PC-3 (cell line): ENCODE results near the gene THAP4. TPM values are rescaled to one million over a fixed set of nuclear protein-coding genes. Genes with fewer than 3 reads are reported as not detected.

Experiments
- ATAC-seq: fragments of 200-7000 bp; cut with Tn5 transposase; 2 replicates; pipeline ENCODE4 v1.9.1; 2020; ENCODE audit warnings: mild to moderate bottlenecking, moderate library complexity
- BruUV-seq: library from RNA; stranded (reverse); fragments of 400-500 nt; replicated peaks from 2 replicates; lab custom pipeline; 2021; lab: Mats Ljungman, UMichigan
- CTCF ChIA-PET: fragments of 300-600 bp; sonication (Branson Sonifier 250); formaldehyde crosslinking; loops from one replicate; lab custom pipeline; 2022; ENCODE audit warnings: antibody characterized with exemption; lab: Charles Lee
- POLR2A ChIA-PET: fragments of 300-600 bp; sonication (Branson Sonifier 250); formaldehyde crosslinking; loops from one replicate; lab custom pipeline; 2022; ENCODE audit warnings: antibody characterized with exemption; ENCODE audit not compliant: unreplicated experiment; lab: Charles Lee
- DNase-seq: peaks from one replicate; pipeline ENCODE4 v3.0.0-alpha.2; 2015
- H2AFZ ChIP-seq: fragments of 300-600 bp; sonication (generic); 2 replicates; pipeline ENCODE4 v1.6.0; 2016; ENCODE audit warnings: antibody characterized with exemption, low read length
- H3F3A ChIP-seq: fragments of 300-600 bp; sonication (generic); one replicate; pipeline ENCODE4 v1.6.0; 2017; ENCODE audit warnings: antibody characterized with exemption, low read length, control low read depth, mild to moderate bottlenecking; ENCODE audit not compliant: unreplicated experiment
- H3K27ac ChIP-seq: fragments of 300-600 bp; sonication (generic); 2 replicates; pipeline ENCODE4 v1.5.1; 2016; ENCODE audit warnings: mild to moderate bottlenecking, low read length
- H3K27me3 ChIP-seq: fragments of 300-600 bp; sonication (generic); 2 replicates; pipeline ENCODE4 v1.6.1; 2016; ENCODE audit warnings: low read length, mixed read lengths
- H3K36me3 ChIP-seq: fragments of 300-600 bp; sonication (generic); 2 replicates; pipeline ENCODE4 v1.6.1; 2016; ENCODE audit warnings: low read depth, mixed run types, low read length, mixed read lengths
- H3K4me1 ChIP-seq: fragments of 300-600 bp; sonication (generic); 2 replicates; pipeline ENCODE4 v1.5.1; 2016; ENCODE audit warnings: low read length; ENCODE audit not compliant: insufficient read depth
- H3K4me2 ChIP-seq: fragments of 300-600 bp; sonication (generic); 2 replicates; pipeline ENCODE4 v1.6.0; 2016; ENCODE audit warnings: low read length
- H3K4me3 ChIP-seq: fragments of 300-600 bp; sonication (generic); 2 replicates; pipeline ENCODE4 v1.5.1; 2016; ENCODE audit warnings: mild to moderate bottlenecking, low read length, mixed read lengths
- H3K79me2 ChIP-seq: fragments of 300-600 bp; sonication (generic); 2 replicates; pipeline ENCODE4 v1.6.1; 2017; ENCODE audit warnings: low read length, mixed read lengths
- H3K9ac ChIP-seq: fragments of 300-600 bp; sonication (generic); 2 replicates; pipeline ENCODE4 v1.6.0; 2016; ENCODE audit warnings: mild to moderate bottlenecking, low read length
- H3K9me2 ChIP-seq: fragments of 300-600 bp; sonication (generic); replicated peaks from 2 replicates; pipeline ENCODE4 v1.6.1; 2016; ENCODE audit warnings: mixed run types, low read length, mixed read lengths
- H3K9me3 ChIP-seq: fragments of 300-600 bp; sonication (generic); 2 replicates; pipeline ENCODE4 v1.6.1; 2016; ENCODE audit warnings: low read length, mixed read lengths
- H4K20me1 ChIP-seq: fragments of 300-600 bp; sonication (generic); 2 replicates; pipeline ENCODE4 v1.6.1; 2016; ENCODE audit warnings: low read length, mixed read lengths
- CTCF ChIP-seq: fragments of 300-600 bp; sonication (generic); conservative IDR thresholded peaks from 2 replicates; pipeline ENCODE4 v1.5.1; 2017; ENCODE audit warnings: antibody characterized with exemption, low read depth, mild to moderate bottlenecking, low read length
- EZH2 ChIP-seq: fragments of 300-600 bp; sonication (generic); IDR thresholded peaks from one replicate; pipeline ENCODE4 v1.6.1; 2017; ENCODE audit warnings: antibody characterized with exemption, mild to moderate bottlenecking, low read length; ENCODE audit not compliant: unreplicated experiment
- EZH2phosphoT487 ChIP-seq: fragments of 300-600 bp; sonication (generic); IDR thresholded peaks from 2 replicates; pipeline ENCODE4 v1.6.1; 2018; ENCODE audit warnings: mild to moderate bottlenecking, antibody characterized with exemption, low read length, borderline replicate concordance
- intact Hi-C: fragments of 100-400 bp; cut with micrococcal nuclease; formaldehyde crosslinking; loops from 2 replicates; pipeline ENCODE4 v1.9.0; 2023
- total RNA-seq: library from RNA; depleted of rRNA; stranded (reverse); fragments of >200 nt; gene quantifications from 2 replicates; pipeline ENCODE4 v1.2.3, GENCODE V29; 2014

THAP4 gene
- total RNA-seq, 1 experiment from 2014 or later, result 75.1 TPM

DNA sequence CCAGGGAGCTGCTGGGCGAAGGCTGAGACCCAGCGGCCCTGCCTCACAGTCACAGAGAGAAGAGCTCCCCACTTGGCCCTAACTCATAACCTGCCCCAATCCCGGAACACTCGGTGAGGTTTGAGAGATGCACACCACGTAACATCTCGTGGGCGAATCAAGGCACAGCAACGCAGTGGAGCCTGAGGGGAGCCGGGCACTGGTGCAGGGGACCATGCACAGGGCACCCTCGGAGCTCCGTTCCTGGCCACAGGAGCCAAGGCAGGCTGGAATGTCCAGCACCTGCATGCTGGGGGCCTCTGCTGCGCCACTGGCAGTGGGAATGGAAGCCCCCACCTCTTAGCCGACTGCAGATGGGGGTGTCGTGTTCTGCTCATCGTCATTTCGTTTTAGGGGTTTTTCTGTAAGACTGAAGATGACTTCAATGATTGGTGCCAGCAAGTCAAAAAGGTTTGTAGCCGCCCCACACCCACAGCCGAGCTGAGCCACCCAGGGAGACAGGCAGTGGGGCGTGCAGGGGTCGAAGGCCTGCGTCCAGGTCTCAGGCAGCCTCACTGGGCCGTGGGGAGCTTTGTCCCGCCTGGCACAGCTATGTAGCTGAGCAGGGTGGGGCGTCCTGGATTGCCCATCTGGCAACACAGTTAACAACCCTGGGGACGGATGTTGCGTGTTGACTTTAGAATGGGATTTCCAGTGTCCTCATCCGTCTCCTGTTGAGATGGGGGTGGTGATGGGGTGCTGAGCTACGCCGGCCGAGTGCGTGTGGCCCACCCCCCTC, 33.6 kb upstream of the THAP4 start:
- POLR2A ChIA-PET, result no interaction called here
- H3K79me2 ChIP-seq, result no peaks in the 10 kb centered on the region
- H3K4me2 ChIP-seq, result no peak overlapping the region
- no peaks in the 10 kb centered on the region for H3K9me3 ChIP-seq
- ATAC-seq (no peak), DNase-seq (no peak)
- BruUV-seq, result no TSS peak
- H4K20me1 ChIP-seq, result no peaks in the 10 kb centered on the region
- peaks cover 2% of the 10 kb centered on the region; the same call in 1 of the 2 replicates for H3K4me1 ChIP-seq
- no peak overlapping the region for H3K27ac ChIP-seq
- no peaks in the 10 kb centered on the region for H3F3A ChIP-seq
- H3K9me2 ChIP-seq, result no peaks in the 10 kb centered on the region
- H3K9ac ChIP-seq, result no peak overlapping the region
- peaks cover 8% of the 10 kb centered on the region; the same call in 1 of the 2 replicates for H3K36me3 ChIP-seq
- CTCF ChIA-PET, result no interaction called here
- H3K27me3 ChIP-seq, result no peaks in the 10 kb centered on the region
- TF ChIP-seq EZH2phosphoT487 (no peak), CTCF (no peak), EZH2 (no peak)
- H2AFZ ChIP-seq, result no peak overlapping the region
- intact Hi-C loops, result no loop called here
- no peak overlapping the region for H3K4me3 ChIP-seq

- no peak overlapping the region for H3K4me2 ChIP-seq
- no peak overlapping the region for H3K27ac ChIP-seq
- no peak overlapping the region for H3K9ac ChIP-seq
- intact Hi-C loops, result no loop called here
- TF ChIP-seq CTCF (no peak), EZH2phosphoT487 (no peak), EZH2 (no peak)
- DNase-seq, result no peak
- H2AFZ ChIP-seq, result no peak overlapping the region
- H3K9me2 ChIP-seq, result no peaks in the 10 kb centered on the region
- BruUV-seq, result no TSS peak
- H3K79me2 ChIP-seq, result no peaks in the 10 kb centered on the region
- peaks cover 16% of the 10 kb centered on the region for H3K4me1 ChIP-seq
- H3F3A ChIP-seq, result no peaks in the 10 kb centered on the region
- CTCF ChIA-PET, result no interaction called here
- POLR2A ChIA-PET, result no interaction called here
- H4K20me1 ChIP-seq, result no peaks in the 10 kb centered on the region
- H3K9me3 ChIP-seq, result no peaks in the 10 kb centered on the region
- H3K27me3 ChIP-seq, result no peaks in the 10 kb centered on the region
- ATAC-seq, result no peak
- H3K4me3 ChIP-seq, result no peak overlapping the region
- peaks cover 6% of the 10 kb centered on the region; the same call in 1 of the 2 replicates for H3K36me3 ChIP-seq
Measured at GRCh38 chr2:241668839-241669238, 31.9 kb upstream of the THAP4 start.

DNA sequence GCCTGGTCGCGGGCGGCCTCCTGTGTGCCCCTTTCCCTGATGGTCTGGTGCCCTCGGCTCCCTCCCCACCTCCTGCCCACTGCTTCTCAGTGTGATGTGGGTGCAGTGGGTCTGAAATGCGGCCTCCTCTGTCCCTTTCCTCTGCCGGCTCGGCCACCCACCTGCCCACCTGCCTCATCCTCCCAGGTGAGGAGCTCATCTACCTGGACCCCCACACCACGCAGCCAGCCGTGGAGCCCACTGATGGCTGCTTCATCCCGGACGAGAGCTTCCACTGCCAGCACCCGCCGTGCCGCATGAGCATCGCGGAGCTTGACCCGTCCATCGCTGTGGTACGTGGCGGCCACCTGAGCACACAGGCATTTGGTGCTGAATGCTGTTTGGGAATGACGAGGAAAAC, 31.4 kb upstream of the THAP4 start:
- H3K9me3 ChIP-seq, result no peaks in the 10 kb centered on the region
- DNase-seq (no peak), ATAC-seq (no peak)
- peaks cover 6% of the 10 kb centered on the region; the same call in 1 of the 2 replicates for H3K36me3 ChIP-seq
- TF ChIP-seq CTCF, result no peak
- no peak for TF ChIP-seq EZH2phosphoT487
- no peak for TF ChIP-seq EZH2
- POLR2A ChIA-PET, result no interaction called here
- H3K4me3 ChIP-seq, result no peak overlapping the region
- H3K79me2 ChIP-seq, result no peaks in the 10 kb centered on the region
- H2AFZ ChIP-seq, result no peak overlapping the region
- no peaks in the 10 kb centered on the region for H3K27me3 ChIP-seq
- no peak overlapping the region for H3K4me2 ChIP-seq
- peaks cover 16% of the 10 kb centered on the region for H3K4me1 ChIP-seq
- H3F3A ChIP-seq, result no peaks in the 10 kb centered on the region
- intact Hi-C loops, result no loop called here
- no peak overlapping the region for H3K27ac ChIP-seq
- H3K9ac ChIP-seq, result no peak overlapping the region
- no peaks in the 10 kb centered on the region for H4K20me1 ChIP-seq
- CTCF ChIA-PET, result no interaction called here
- no TSS peak for BruUV-seq
- H3K9me2 ChIP-seq, result no peaks in the 10 kb centered on the region
